Parathyroid adenoma (tissue), 2 donors: ENCODE measurements around the gene UTP25.
A peak's percentile ranks its signal among the peaks of the same experiment; 100 is the strongest.

Experiments
- H2AFZ ChIP-seq: fragments of 300-600 bp; sonication (generic); one replicate; pipeline ENCODE4 v1.7.0; 2017; ENCODE audit warnings: antibody characterized with exemption, mild to moderate bottlenecking
- H3K27ac ChIP-seq: fragments of 300-600 bp; sonication (generic); one replicate; pipeline ENCODE4 v1.7.0; 2017
- H3K27me3 ChIP-seq: fragments of 300-600 bp; sonication (generic); one replicate; pipeline ENCODE4 v1.7.0; 2017; ENCODE audit warnings: low read length; ENCODE audit not compliant: control insufficient read depth, insufficient read depth
- H3K36me3 ChIP-seq: fragments of 300-600 bp; sonication (generic); one replicate; pipeline ENCODE4 v1.7.0; 2017; ENCODE audit warnings: low read length; ENCODE audit not compliant: control insufficient read depth, insufficient read depth
- H3K4me1 ChIP-seq: fragments of 300-600 bp; sonication (generic); one replicate; pipeline ENCODE4 v1.7.0; 2017; ENCODE audit warnings: control low read depth
- H3K4me2 ChIP-seq: fragments of 300-600 bp; sonication (generic); one replicate; pipeline ENCODE4 v1.7.0; 2017; ENCODE audit warnings: low read length
- H3K4me3 ChIP-seq: fragments of 300-600 bp; sonication (generic); one replicate; pipeline ENCODE4 v1.7.0; 2017; ENCODE audit warnings: low read depth, low read length
- H3K79me2 ChIP-seq: fragments of 300-600 bp; sonication (generic); one replicate; pipeline ENCODE4 v1.7.0; 2017; ENCODE audit warnings: control low read depth
- H3K9ac ChIP-seq: fragments of 300-600 bp; sonication (generic); one replicate; pipeline ENCODE4 v1.7.0; 2017; ENCODE audit warnings: mild to moderate bottlenecking
- H3K9me3 ChIP-seq: fragments of 300-600 bp; sonication (generic); one replicate; pipeline ENCODE4 v1.7.0; 2017; ENCODE audit warnings: low read length; ENCODE audit not compliant: control insufficient read depth
- CTCF ChIP-seq: fragments of 300-600 bp; sonication (generic); IDR thresholded peaks from one replicate; pipeline ENCODE4 v1.7.0; 2017; ENCODE audit warnings: antibody characterized with exemption, mild to moderate bottlenecking
- donor health status: primary hyperparathyroidism.

Gene UTP25

GRCh38 chr1:209805341-209805781 is 22.4 kb upstream of the UTP25 start:
- peak overlapping the region; percentile 50 for H3K9ac ChIP-seq

GRCh38 chr1:209805875-209806760 is 21.7 kb upstream of the UTP25 start, which contains the start of gene IRF6:
Gene IRF6, minus strand, starts transcription at chr1:209806142. Its CDS starts 4,729 bp downstream, at chr1:209801413.
- peak within 1 kb of the TSS; percentile 90 for H3K4me2 ChIP-seq
- H2AFZ ChIP-seq = peak within 1 kb of the TSS; percentile 98
- H3K4me1 ChIP-seq = peaks cover 10% of the 10 kb centered on the region
- H3K79me2 ChIP-seq = peaks cover 4% of the 10 kb centered on the region
- no peaks in the 10 kb centered on the region for H3K36me3 ChIP-seq
- H3K9me3 ChIP-seq = no peaks in the 10 kb centered on the region
- peak within 1 kb of the TSS; percentile 77 for H3K4me3 ChIP-seq
- H3K27ac ChIP-seq = peak within 1 kb of the TSS; percentile 72
- H3K27me3 ChIP-seq = no peaks in the 10 kb centered on the region
- no peak for TF ChIP-seq CTCF
- H3K9ac ChIP-seq = peak within 1 kb of the TSS; percentile 53

More at GRCh38 chr1:209805341-209805781, 22.4 kb upstream of the UTP25 start:
- H3K79me2 ChIP-seq = peaks cover 4% of the 10 kb centered on the region
- no peaks in the 10 kb centered on the region for H3K9me3 ChIP-seq
- peak overlapping the region; percentile 72 for H3K27ac ChIP-seq
- peak overlapping the region; percentile 90 for H3K4me2 ChIP-seq
- H3K4me3 ChIP-seq = peak overlapping the region; percentile 77
- H3K27me3 ChIP-seq = no peaks in the 10 kb centered on the region
- H3K4me1 ChIP-seq = peaks cover 10% of the 10 kb centered on the region
- no peak for TF ChIP-seq CTCF
- H3K36me3 ChIP-seq = no peaks in the 10 kb centered on the region
- peak overlapping the region; percentile 98 for H2AFZ ChIP-seq

GRCh38 chr1:209807509-209807908 is 20.3 kb upstream of the UTP25 start:
- no peak overlapping the region for H3K4me2 ChIP-seq
- H3K79me2 ChIP-seq = peaks cover 4% of the 10 kb centered on the region
- H3K27ac ChIP-seq = no peak overlapping the region
- no peak overlapping the region for H2AFZ ChIP-seq
- no peaks in the 10 kb centered on the region for H3K9me3 ChIP-seq
- no peak for TF ChIP-seq CTCF
- H3K36me3 ChIP-seq = no peaks in the 10 kb centered on the region
- H3K9ac ChIP-seq = no peak overlapping the region
- peaks cover 6% of the 10 kb centered on the region for H3K4me1 ChIP-seq
- H3K27me3 ChIP-seq = no peaks in the 10 kb centered on the region
- no peak overlapping the region for H3K4me3 ChIP-seq

GRCh38 chr1:209808059-209808581 is 19.7 kb upstream of the UTP25 start:
- peaks cover 5% of the 10 kb centered on the region for H3K4me1 ChIP-seq
- no peak overlapping the region for H3K4me2 ChIP-seq
- no peaks in the 10 kb centered on the region for H3K27me3 ChIP-seq
- no peak overlapping the region for H3K9ac ChIP-seq
- H3K9me3 ChIP-seq = no peaks in the 10 kb centered on the region
- TF ChIP-seq CTCF = no peak
- H3K27ac ChIP-seq = no peak overlapping the region
- H3K36me3 ChIP-seq = no peaks in the 10 kb centered on the region
- H2AFZ ChIP-seq = no peak overlapping the region
- no peak overlapping the region for H3K4me3 ChIP-seq
- H3K79me2 ChIP-seq = peaks cover 4% of the 10 kb centered on the region
